A673 (cell line): ENCODE measurements around the gene PGP. TPM values are rescaled to one million over a fixed set of nuclear protein-coding genes. Genes with fewer than 3 reads are reported as not detected.

Experiments
- BruUV-seq: library from RNA; stranded (reverse); fragments of 400-500 nt; replicated peaks from 2 replicates; lab custom pipeline; 2021; lab: Mats Ljungman, UMichigan
- CTCF ChIA-PET: fragments of 300-600 bp; sonication (Branson Sonifier 250); formaldehyde crosslinking; loops from one replicate; lab custom pipeline; 2022; ENCODE audit warnings: antibody characterized with exemption; lab: Charles Lee
- POLR2A ChIA-PET: fragments of 300-600 bp; sonication (Branson Sonifier 250); formaldehyde crosslinking; loops from one replicate; lab custom pipeline; 2022; ENCODE audit warnings: antibody characterized with exemption; ENCODE audit not compliant: low non-redundant PET; lab: Charles Lee
- DNase-seq: peaks from one replicate; pipeline ENCODE4 v3.0.0-alpha.2; 2015; ENCODE audit warnings: low spot score
- H3K27ac ChIP-seq: fragments of 200-600 bp; sonication (generic); 2 replicates; pipeline ENCODE4 v1.5.1; 2016; ENCODE audit warnings: mixed run types, low read depth, mild to moderate bottlenecking, mixed read lengths, antibody characterized with exemption, low read length; ENCODE audit not compliant: poor library complexity, severe bottlenecking
- H3K27me3 ChIP-seq: fragments of 200-600 bp; sonication (generic); replicated peaks from 2 replicates; pipeline ENCODE4 v1.6.1; 2017; ENCODE audit warnings: mixed run types, low read depth, mild to moderate bottlenecking, mixed read lengths, antibody characterized with exemption, low read length; ENCODE audit not compliant: insufficient read depth, poor library complexity
- H3K36me3 ChIP-seq: fragments of 200-600 bp; sonication (generic); 2 replicates; pipeline ENCODE4 v1.6.1; 2016; ENCODE audit warnings: mixed run types, mild to moderate bottlenecking, mixed read lengths, antibody characterized with exemption, low read length; ENCODE audit not compliant: insufficient read depth, poor library complexity, severe bottlenecking
- H3K4me1 ChIP-seq: fragments of 200-600 bp; sonication (generic); 2 replicates; pipeline ENCODE4 v1.6.1; 2017; ENCODE audit warnings: mixed run types, mild to moderate bottlenecking, mixed read lengths, antibody characterized with exemption, low read length; ENCODE audit not compliant: insufficient read depth, poor library complexity, severe bottlenecking
- H3K4me3 ChIP-seq: fragments of 200-600 bp; sonication (generic); 2 replicates; pipeline ENCODE4 v1.5.1; 2016; ENCODE audit warnings: low read depth, mixed run types, mild to moderate bottlenecking, mixed read lengths, low read length; ENCODE audit not compliant: poor library complexity, severe bottlenecking
- H3K9me3 ChIP-seq: fragments of 200-600 bp; sonication (generic); 2 replicates; pipeline ENCODE4 v1.6.1; 2016; ENCODE audit warnings: mixed run types, low read depth, mild to moderate bottlenecking, mixed read lengths, antibody characterized with exemption, low read length; ENCODE audit not compliant: poor library complexity, severe bottlenecking
- CTCF ChIP-seq: fragments of 300-800, 200-600 bp; sonication (generic); conservative IDR thresholded peaks from 2 replicates; pipeline ENCODE4 v1.5.1; 2017; ENCODE audit warnings: low read depth, mild to moderate bottlenecking, antibody characterized with exemption, low read length, moderate library complexity, mixed read lengths
- EZH2 ChIP-seq: fragments of 200-600 bp; sonication (generic); IDR thresholded peaks from 2 replicates; pipeline ENCODE4 v1.6.1; 2017; ENCODE audit warnings: borderline replicate concordance, low read depth, mild to moderate bottlenecking, mixed read lengths, antibody characterized with exemption, low read length; ENCODE audit not compliant: poor library complexity, severe bottlenecking
- intact Hi-C: fragments of 100-400 bp; cut with micrococcal nuclease; formaldehyde crosslinking; loops from one replicate; pipeline ENCODE4 v1.10.0; 2022; ENCODE audit not compliant: unreplicated experiment
- total RNA-seq: library from RNA; stranded (reverse); gene quantifications from 2 replicates; pipeline ENCODE4 v1.2.3, GENCODE V29; 2021

PGP gene
- total RNA-seq, 1 experiment from 2014 or later: 26.5 TPM

DNA sequence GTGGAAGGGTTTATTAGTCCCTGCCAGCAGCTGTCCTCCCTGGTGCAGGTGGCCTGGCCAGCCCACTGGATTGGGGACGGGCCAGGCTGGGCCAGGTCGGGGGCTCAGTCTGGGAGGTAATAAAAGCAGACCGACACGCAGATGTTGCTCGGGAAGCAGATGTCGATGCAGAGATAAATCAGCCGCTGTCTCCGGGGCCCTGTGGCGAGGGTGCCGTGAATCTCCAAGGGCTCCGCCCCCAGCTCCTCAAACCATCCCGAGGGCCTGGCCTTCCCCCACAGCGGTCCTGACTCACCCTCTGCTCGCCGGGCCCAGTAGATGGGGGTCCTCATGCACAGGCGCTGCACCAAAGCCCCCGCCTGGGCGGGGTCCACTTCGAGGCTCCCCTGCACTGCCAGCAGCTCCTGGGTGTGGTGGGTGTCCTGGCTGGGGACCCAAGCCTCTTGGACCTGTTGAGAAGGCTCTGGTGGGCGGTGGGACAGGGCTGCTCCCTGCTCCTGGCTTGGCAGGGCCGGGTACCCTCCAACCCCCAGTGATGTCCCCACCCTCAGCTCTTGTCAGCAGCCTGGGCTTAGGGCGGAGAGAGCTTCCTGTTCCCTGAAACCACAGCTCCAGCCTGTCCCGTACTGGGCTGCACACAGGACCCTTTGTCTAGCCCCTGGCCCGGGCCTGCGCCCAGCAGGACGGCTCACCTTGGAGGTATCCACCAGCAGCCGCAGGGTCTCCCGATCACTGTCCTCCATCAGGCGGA is 5.2 kb downstream of the PGP start:
- H3K27me3 ChIP-seq: no peaks in the 10 kb centered on the region
- peaks cover 31% of the 10 kb centered on the region for H3K36me3 ChIP-seq
- no peak overlapping the region for H3K4me3 ChIP-seq
- BruUV-seq: no TSS peak
- TF ChIP-seq CTCF (no peak), EZH2 (no peak)
- CTCF ChIA-PET: interaction anchor here (0.6 kb wide), 1 partner anchor 86 kb away, joined by 3 read pairs; no protein-coding TSS in a partner anchor
- POLR2A ChIA-PET: no interaction called here
- H3K27ac ChIP-seq: no peak overlapping the region
- intact Hi-C loops: loop anchor here (10.0 kb wide), 1 partner anchor 205 kb away; the partner anchor contains the start of gene ZNF598
- no peak for DNase-seq
- peaks cover 25% of the 10 kb centered on the region for H3K4me1 ChIP-seq
- no peaks in the 10 kb centered on the region for H3K9me3 ChIP-seq

DNA sequence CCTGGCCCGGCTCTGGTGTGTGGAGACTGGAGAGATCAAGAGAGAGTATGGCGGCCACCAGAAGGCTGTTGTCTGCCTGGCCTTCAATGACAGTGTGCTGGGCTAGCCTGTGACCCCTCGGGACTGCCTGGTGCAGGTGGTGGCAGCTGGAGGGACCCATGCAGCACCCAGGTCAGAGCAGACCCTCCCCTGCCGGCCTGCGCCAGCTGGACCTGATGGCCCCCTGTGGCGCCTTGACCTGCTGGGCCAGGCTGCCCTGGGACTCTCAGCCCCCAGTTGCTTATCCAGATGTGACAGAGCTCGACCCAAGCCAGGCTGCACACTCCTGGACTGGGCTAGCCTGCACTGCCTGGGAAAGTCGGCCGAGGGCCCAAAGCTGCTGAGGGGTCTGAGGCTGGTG is 5.9 kb downstream of the PGP start:
- BruUV-seq: TSS peak; percentile 4
- no peak for TF ChIP-seq CTCF
- TF ChIP-seq EZH2: no peak
- no peak overlapping the region for H3K4me3 ChIP-seq
- no peaks in the 10 kb centered on the region for H3K27me3 ChIP-seq
- H3K4me1 ChIP-seq: peaks cover 25% of the 10 kb centered on the region
- peaks cover 31% of the 10 kb centered on the region for H3K36me3 ChIP-seq
- no peak for DNase-seq
- intact Hi-C loops: no loop called here
- no peaks in the 10 kb centered on the region for H3K9me3 ChIP-seq
- no peak overlapping the region for H3K27ac ChIP-seq
- CTCF ChIA-PET: interaction anchor here (0.6 kb wide), 1 partner anchor 87 kb away, joined by 3 read pairs; no protein-coding TSS in a partner anchor
- POLR2A ChIA-PET: no interaction called here

DNA sequence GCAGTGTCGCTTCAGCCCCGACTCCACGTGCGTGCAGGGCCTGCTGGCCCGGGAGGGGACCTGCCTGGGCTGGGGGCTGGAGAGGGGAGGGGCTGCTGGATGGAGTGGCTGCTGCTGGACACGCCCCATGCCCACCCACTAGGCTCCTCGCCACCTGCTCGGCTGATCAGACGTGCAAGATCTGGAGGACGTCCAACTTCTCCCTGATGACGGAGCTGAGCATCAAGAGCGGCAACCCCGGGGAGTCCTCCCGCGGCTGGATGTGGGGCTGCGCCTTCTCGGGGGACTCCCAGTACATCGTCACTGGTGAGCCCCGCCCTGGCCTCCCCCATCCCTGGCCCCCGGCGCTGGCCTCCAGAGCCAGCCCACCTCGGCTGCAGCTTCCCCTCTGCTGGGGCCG is 6.3 kb downstream of the PGP start:
- ChIA-PET POLR2A (no interaction called here), CTCF (interaction anchor here (0.6 kb wide), 1 partner anchor 87 kb away, joined by 3 read pairs; no protein-coding TSS in a partner anchor)
- no TSS peak for BruUV-seq
- Histone ChIP-seq H3K27me3 (no peaks in the 10 kb centered on the region), H3K4me1 (peaks cover 22% of the 10 kb centered on the region), H3K27ac (no peak overlapping the region), H3K36me3 (peaks cover 31% of the 10 kb centered on the region), H3K9me3 (no peaks in the 10 kb centered on the region), H3K4me3 (no peak overlapping the region)
- intact Hi-C loops: no loop called here
- TF ChIP-seq CTCF: no peak
- no peak for TF ChIP-seq EZH2
- no peak for DNase-seq
